ENCODE measurements around the gene SPARCL1.

- no peak for TF ChIP-seq CTCF (IDR thresholded peaks at IDR 0.05)
- TF ChIP-seq EZH2 (IDR thresholded peaks at IDR 0.05; ENCODE audit: borderline replicate concordance, insufficient read depth, low read depth, low read length, poor library complexity, severe bottlenecking): no peak
These were observed 31.6 kb upstream of the SPARCL1 start for GRCh38 chr4:87560802-87561201.

Data from B cell (primary cell).